H9 (cell line): ENCODE results near the gene CEBPG. TPM values are rescaled to one million over a fixed set of nuclear protein-coding genes. Genes with fewer than 3 reads are reported as not detected.

Experiments used
- DNase-seq: peaks from one replicate; pipeline ENCODE4 v3.0.0-alpha.2; 2017
- H2AFZ ChIP-seq: one replicate; pipeline ENCODE4 v1.6.1; 2013; ENCODE audit warnings: mild to moderate bottlenecking, low read length, control low read depth, moderate library complexity
- H2AK5ac ChIP-seq: 2 replicates; pipeline ENCODE4 v1.6.1; 2013; ENCODE audit warnings: low read length, control low read depth, mixed read lengths; ENCODE audit not compliant: insufficient read length
- H2BK120ac ChIP-seq: one replicate; pipeline ENCODE4 v1.6.1; 2013; ENCODE audit warnings: low read depth, mild to moderate bottlenecking, low read length, control low read depth, inconsistent platforms; ENCODE audit not compliant: poor library complexity, severe bottlenecking
- H2BK12ac ChIP-seq: 2 replicates; pipeline ENCODE4 v1.6.1; 2013; ENCODE audit warnings: low read length, control low read depth, mixed read lengths, low read depth; ENCODE audit not compliant: insufficient read length
- H2BK15ac ChIP-seq: 2 replicates; pipeline ENCODE4 v1.6.1; 2013; ENCODE audit warnings: low read depth, low read length, control low read depth
- H2BK20ac ChIP-seq: one replicate; pipeline ENCODE4 v1.6.1; 2013; ENCODE audit warnings: low read depth, mild to moderate bottlenecking, low read length, control low read depth, inconsistent platforms; ENCODE audit not compliant: poor library complexity, severe bottlenecking
- H2BK5ac ChIP-seq: 2 replicates; pipeline ENCODE4 v1.6.1; 2013; ENCODE audit warnings: low read length, control low read depth, mixed read lengths; ENCODE audit not compliant: insufficient read length
- H3K14ac ChIP-seq: 2 replicates; pipeline ENCODE4 v1.6.1; 2013; ENCODE audit warnings: low read length, control low read depth; ENCODE audit not compliant: insufficient read depth
- H3K18ac ChIP-seq: 2 replicates; pipeline ENCODE4 v1.6.1; 2013; ENCODE audit warnings: low read depth, mild to moderate bottlenecking, mixed read lengths, low read length, control low read depth; ENCODE audit not compliant: insufficient read length
- H3K23ac ChIP-seq: 2 replicates; pipeline ENCODE4 v1.6.1; 2013; ENCODE audit warnings: low read length, control low read depth, mixed read lengths, low read depth; ENCODE audit not compliant: insufficient read length
- H3K23me2 ChIP-seq: 2 replicates; pipeline ENCODE4 v1.6.1; 2013; ENCODE audit warnings: low read depth, mild to moderate bottlenecking, mixed read lengths, low read length, control low read depth; ENCODE audit not compliant: insufficient read length, poor library complexity, severe bottlenecking
- H3K27ac ChIP-seq: 2 replicates; pipeline ENCODE4 v1.5.1; 2013; ENCODE audit warnings: low read length, control low read depth, mixed read lengths, low read depth; ENCODE audit not compliant: insufficient read length
- H3K27me3 ChIP-seq: 2 replicates; pipeline ENCODE4 v1.6.1; 2013; ENCODE audit warnings: low read length, control low read depth, inconsistent platforms; ENCODE audit not compliant: insufficient read depth
- H3K4ac ChIP-seq: 2 replicates; pipeline ENCODE4 v1.6.1; 2013; ENCODE audit warnings: low read depth, mild to moderate bottlenecking, control low read depth, inconsistent platforms, low read length, moderate library complexity
- H3K4me1 ChIP-seq: 2 replicates; pipeline ENCODE4 v1.6.1; 2013; ENCODE audit warnings: low read length, control low read depth, inconsistent platforms; ENCODE audit not compliant: insufficient read depth
- H3K4me2 ChIP-seq: 2 replicates; pipeline ENCODE4 v1.6.1; 2013; ENCODE audit warnings: low read length, control low read depth, mixed read lengths; ENCODE audit not compliant: insufficient read length, insufficient read depth
- H3K56ac ChIP-seq: 2 replicates; pipeline ENCODE4 v1.6.1; 2013; ENCODE audit warnings: low read depth, mild to moderate bottlenecking, mixed read lengths, low read length, control low read depth; ENCODE audit not compliant: insufficient read length
- H3K79me1 ChIP-seq: 2 replicates; pipeline ENCODE4 v1.6.1; 2013; ENCODE audit warnings: low read depth, mild to moderate bottlenecking, moderate library complexity, low read length, control low read depth, inconsistent platforms; ENCODE audit not compliant: insufficient read depth, poor library complexity, severe bottlenecking
- H3K79me2 ChIP-seq: 2 replicates; pipeline ENCODE4 v1.6.1; 2013; ENCODE audit warnings: low read length, control low read depth, inconsistent platforms; ENCODE audit not compliant: insufficient read depth
- H3K9ac ChIP-seq: 2 replicates; pipeline ENCODE4 v1.6.1; 2013; ENCODE audit warnings: low read length, control low read depth, mixed read lengths; ENCODE audit not compliant: insufficient read length; ENCODE audit errors: extremely low read depth
- H3K9me3 ChIP-seq: one replicate; pipeline ENCODE4 v1.6.1; 2013; ENCODE audit warnings: low read depth, low read length, inconsistent platforms; ENCODE audit not compliant: control insufficient read depth
- H3T11ph ChIP-seq: one replicate; pipeline ENCODE4 v1.6.1; 2013; ENCODE audit warnings: mild to moderate bottlenecking, low read length, control low read depth, inconsistent platforms
- H4K20me1 ChIP-seq: one replicate; pipeline ENCODE4 v1.6.1; 2013; ENCODE audit not compliant: control insufficient read depth, insufficient read length, insufficient read depth
- H4K5ac ChIP-seq: 2 replicates; pipeline ENCODE4 v1.6.1; 2013; ENCODE audit warnings: low read depth, mild to moderate bottlenecking, mixed read lengths, low read length, control low read depth; ENCODE audit not compliant: insufficient read length
- H4K8ac ChIP-seq: replicated peaks from 2 replicates; pipeline ENCODE4 v1.6.1; 2013; ENCODE audit warnings: low read length, control low read depth, mixed read lengths, low read depth; ENCODE audit not compliant: insufficient read length
- H4K91ac ChIP-seq: 2 replicates; pipeline ENCODE4 v1.6.1; 2013; ENCODE audit warnings: low read depth, mild to moderate bottlenecking, moderate library complexity, mixed read lengths, low read length, control low read depth; ENCODE audit not compliant: insufficient read length
- H3K27ac Mint-ChIP-seq, 3 experiments: 2 replicates in 2 of 3; 3 replicates in 1 of 3; pipeline ENCODE4 v1.8.0; 2020 to 2021; ENCODE audit warnings: mixed read lengths in 3 of 3, mild to moderate bottlenecking in 1 of 3, moderate library complexity in 1 of 3
- H3K27me3 Mint-ChIP-seq: 2 replicates; pipeline ENCODE4 v1.8.0; 2021; ENCODE audit warnings: low read depth, mild to moderate bottlenecking, moderate library complexity, mixed read lengths
- H3K36me3 Mint-ChIP-seq, 3 experiments: 2 replicates in 2 of 3; 3 replicates in 1 of 3; pipeline ENCODE4 v1.8.0; 2020 to 2021; ENCODE audit warnings: low read depth in 3 of 3, mixed read lengths in 3 of 3; ENCODE audit not compliant: insufficient read depth in 1 of 3
- H3K4me1 Mint-ChIP-seq, 2 experiments: 2 replicates each; pipeline ENCODE4 v1.8.0; 2020; ENCODE audit warnings: mixed read lengths in 2 of 2
- H3K4me3 Mint-ChIP-seq, 2 experiments: 2 replicates in 1 of 2; 3 replicates in 1 of 2; pipeline ENCODE4 v1.8.0; 2020 to 2021; ENCODE audit warnings: mild to moderate bottlenecking in 2 of 2, mixed read lengths in 2 of 2, moderate library complexity in 1 of 2
- H3K9me3 Mint-ChIP-seq, 2 experiments: 2 replicates in 1 of 2; 3 replicates in 1 of 2; pipeline ENCODE4 v1.8.0; 2020; ENCODE audit warnings: mild to moderate bottlenecking in 2 of 2, mixed read lengths in 2 of 2, moderate library complexity in 1 of 2
- CTCF ChIP-seq: fragments of 200-600 bp; sonication (generic); conservative IDR thresholded peaks from 3 replicates; pipeline ENCODE4 v1.8.0; 2021; ENCODE audit warnings: antibody characterized with exemption, mild to moderate bottlenecking
- WGBS: extraction: QIAGEN DNeasy Blood & Tissue Kit; methylation state at CpG from one replicate; pipeline ENCODE4 v1.1.7; 2013; ENCODE audit warnings: missing lambda C conversion rate, low lambda C conversion rate, mixed read lengths; ENCODE audit not compliant: insufficient read length; ENCODE audit errors: extremely low coverage; 5-methylcytosine and 5-hydroxymethylcytosine counted together
- total RNA-seq: library from RNA; stranded (reverse); gene quantifications from 2 replicates; pipeline ENCODE4 v1.2.1, GENCODE V29; 2021

CEBPG gene
- total RNA-seq, 1 experiment from 2014 or later = 33.7 TPM

GRCh38 chr19:33374236-33374714, 766 bp downstream of the CEBPG start:
- Histone ChIP-seq H3K4me1 (peaks cover 4% of the 10 kb centered on the region; the same call in 1 of the 2 replicates), H4K8ac (no peak overlapping the region), H4K5ac (no peak overlapping the region), H3K79me2 (peaks cover 34% of the 10 kb centered on the region; the same call in 1 of the 2 replicates), H3K18ac (no peak overlapping the region), H2AFZ (no peak overlapping the region), H3K56ac (no peak overlapping the region), H2BK15ac (no peak overlapping the region), H3K9me3 (no peaks in the 10 kb centered on the region), H2BK120ac (no peak overlapping the region), H3K4ac (no peak overlapping the region), H2BK20ac (no peak overlapping the region), H2BK5ac (no peak overlapping the region), H3K23me2 (peaks cover 11% of the 10 kb centered on the region), H2BK12ac (no peak overlapping the region), H3K79me1 (peaks cover 3% of the 10 kb centered on the region), H4K91ac (no peak overlapping the region), H3K27ac (no peak overlapping the region), H4K20me1 (no peaks in the 10 kb centered on the region), H3T11ph (no peak overlapping the region), H3K9ac (peak overlapping the region; percentile 66), H3K27me3 (no peaks in the 10 kb centered on the region), H3K23ac (no peak overlapping the region), H3K14ac (no peak overlapping the region), H3K4me2 (peak overlapping the region; percentile 97), H2AK5ac (no peak overlapping the region)
- Mint-ChIP-seq H3K9me3 (0 out of 5 replicates have a peak, but pooled peaks cover 0 to 3% of the 10 kb centered on the region in 2 experiments), H3K27me3 (peaks cover 7% of the 10 kb centered on the region; the same call in 1 of the 2 replicates), H3K36me3 (peaks cover 8 to 10% (median 9%) of the 10 kb centered on the region in 3 experiments), H3K27ac (peak overlapping the region in 1 of 3 experiments; percentile 7; a peak in 1 of 7 replicates), H3K4me3 (peak overlapping the region; percentile 80 to 85), H3K4me1 (peaks cover 46% of the 10 kb centered on the region in 2 experiments)
- TF ChIP-seq CTCF = peak; percentile 40; the same call in 1 of the 3 replicates
- no peak for DNase-seq
- no CpG with 5 or more reads among the region's 22 CpGs for WGBS
